ENCODE data around the gene ARL11. TPM values are rescaled to one million over a fixed set of nuclear protein-coding genes. Genes with fewer than 3 reads are reported as not detected.

The ARL11 gene
- total RNA-seq, 1 donor from 2014 or later, result 0.43 TPM

DNA sequence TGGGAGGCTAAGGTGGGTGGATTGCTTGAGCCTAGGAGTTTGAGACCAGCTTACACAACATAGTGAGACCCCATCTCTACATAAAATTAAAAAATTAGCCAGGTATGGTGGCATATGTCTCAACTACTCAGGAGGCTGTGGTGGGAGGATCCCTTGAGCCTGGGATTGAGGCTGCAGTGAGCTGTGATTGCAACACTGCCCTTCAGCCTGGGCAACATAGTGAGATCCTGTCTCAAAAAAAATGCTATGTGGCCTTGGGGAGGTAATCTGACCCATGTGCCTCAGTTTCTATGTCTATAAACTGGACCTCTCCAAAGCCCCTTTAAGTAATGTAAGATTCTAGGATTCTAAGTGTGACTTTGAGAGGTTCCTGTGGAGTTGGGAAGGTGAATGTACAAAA lies 25.2 kb downstream of the ARL11 start:
- Histone ChIP-seq H3K36me3 (no peaks in the 10 kb centered on the region), H3K4me1 (no peaks in the 10 kb centered on the region), H3K4me3 (no peak overlapping the region), H3K27ac (no peak overlapping the region), H3K9me3 (no peaks in the 10 kb centered on the region), H3K27me3 (no peaks in the 10 kb centered on the region)
- TF ChIP-seq, protein P1, sequence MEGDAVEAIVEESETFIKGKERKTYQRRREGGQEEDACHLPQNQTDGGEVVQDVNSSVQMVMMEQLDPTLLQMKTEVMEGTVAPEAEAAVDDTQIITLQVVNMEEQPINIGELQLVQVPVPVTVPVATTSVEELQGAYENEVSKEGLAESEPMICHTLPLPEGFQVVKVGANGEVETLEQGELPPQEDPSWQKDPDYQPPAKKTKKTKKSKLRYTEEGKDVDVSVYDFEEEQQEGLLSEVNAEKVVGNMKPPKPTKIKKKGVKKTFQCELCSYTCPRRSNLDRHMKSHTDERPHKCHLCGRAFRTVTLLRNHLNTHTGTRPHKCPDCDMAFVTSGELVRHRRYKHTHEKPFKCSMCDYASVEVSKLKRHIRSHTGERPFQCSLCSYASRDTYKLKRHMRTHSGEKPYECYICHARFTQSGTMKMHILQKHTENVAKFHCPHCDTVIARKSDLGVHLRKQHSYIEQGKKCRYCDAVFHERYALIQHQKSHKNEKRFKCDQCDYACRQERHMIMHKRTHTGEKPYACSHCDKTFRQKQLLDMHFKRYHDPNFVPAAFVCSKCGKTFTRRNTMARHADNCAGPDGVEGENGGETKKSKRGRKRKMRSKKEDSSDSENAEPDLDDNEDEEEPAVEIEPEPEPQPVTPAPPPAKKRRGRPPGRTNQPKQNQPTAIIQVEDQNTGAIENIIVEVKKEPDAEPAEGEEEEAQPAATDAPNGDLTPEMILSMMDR (IDR thresholded peaks at IDR 0.05), result no peak
- DNase-seq (ENCODE audit: low spot score in 2 of 2), result no peak
- intact Hi-C loops (cut with DNase I), result loop anchor here (5.0 kb wide), 1 partner anchor 194 kb away; no protein-coding TSS in a partner anchor

DNA sequence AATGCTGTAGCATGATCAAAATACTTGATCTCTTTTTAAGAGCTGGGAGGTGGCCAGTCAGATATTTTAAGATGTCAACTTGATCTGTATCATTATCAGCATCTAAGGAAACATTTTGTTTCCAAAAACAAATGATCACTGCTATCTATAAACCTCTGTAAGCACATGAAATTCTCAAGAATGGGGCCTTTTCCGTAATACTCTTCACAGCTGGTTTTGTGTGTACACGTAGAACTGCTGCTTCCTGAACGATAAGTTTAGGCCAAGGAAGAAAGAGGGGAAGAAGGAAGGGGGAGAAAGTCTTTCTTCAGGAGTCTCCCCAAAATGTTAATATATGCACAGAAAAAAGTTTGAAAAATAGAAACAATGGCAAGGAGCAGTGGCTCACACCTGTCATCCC lies 25.7 kb downstream of the ARL11 start:
- Histone ChIP-seq H3K27ac (no peak overlapping the region), H3K4me3 (no peak overlapping the region), H3K27me3 (no peaks in the 10 kb centered on the region), H3K36me3 (no peaks in the 10 kb centered on the region), H3K9me3 (no peaks in the 10 kb centered on the region), H3K4me1 (no peaks in the 10 kb centered on the region)
- intact Hi-C loops (cut with DNase I), result loop anchor here (5.0 kb wide), 1 partner anchor 193 kb away; no protein-coding TSS in a partner anchor
- TF ChIP-seq, protein P1 (IDR thresholded peaks at IDR 0.05), result no peak
- DNase-seq (ENCODE audit: low spot score in 2 of 2), result no peak

DNA sequence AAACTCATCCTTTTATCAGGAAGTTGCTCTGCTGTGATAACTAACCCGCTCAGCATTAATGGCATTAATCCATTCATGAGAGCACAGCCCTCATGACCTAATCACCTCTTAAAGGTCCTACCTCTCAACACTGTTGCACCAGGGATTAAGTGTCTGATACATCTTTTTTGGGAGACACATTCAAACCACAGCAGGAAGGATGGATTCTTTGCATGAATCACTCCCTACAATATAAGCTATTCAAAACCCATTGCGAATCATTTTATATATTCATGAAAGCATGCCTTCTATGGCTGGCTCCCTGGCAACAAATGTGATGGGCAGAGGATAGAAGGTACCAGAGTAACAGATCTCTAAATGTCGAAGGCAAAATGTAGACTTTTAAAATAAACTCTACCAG lies 27.6 kb downstream of the ARL11 start:
- TF ChIP-seq, protein P1 (IDR thresholded peaks at IDR 0.05), result no peak
- H3K27me3 ChIP-seq, result no peaks in the 10 kb centered on the region
- intact Hi-C loops (cut with DNase I), result no loop called here
- H3K4me3 ChIP-seq, result no peak overlapping the region
- H3K36me3 ChIP-seq, result no peaks in the 10 kb centered on the region
- no peak for DNase-seq (ENCODE audit: low spot score in 2 of 2)
- no peaks in the 10 kb centered on the region for H3K4me1 ChIP-seq
- no peaks in the 10 kb centered on the region for H3K9me3 ChIP-seq
- no peak overlapping the region for H3K27ac ChIP-seq

DNA sequence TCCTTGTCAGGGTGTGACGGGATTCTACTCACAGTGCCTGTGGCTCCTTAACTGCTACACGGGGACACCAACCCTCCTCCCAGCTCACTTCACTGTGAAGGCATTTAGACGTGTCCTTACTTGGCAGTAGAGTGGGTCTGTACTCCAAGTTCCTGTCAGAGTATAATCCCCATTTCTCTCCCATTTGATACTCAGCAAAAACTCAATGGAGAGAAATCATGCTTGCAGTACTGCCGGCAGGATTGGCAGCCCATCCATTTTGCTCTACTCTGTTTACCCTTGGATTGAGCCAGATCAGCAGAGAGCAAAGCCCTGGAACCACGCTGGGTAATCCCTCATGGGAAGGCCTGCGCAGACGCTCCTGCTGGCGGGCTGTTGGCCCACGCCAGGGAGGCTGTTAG lies 28.9 kb downstream of the ARL11 start:
- H3K27ac ChIP-seq, result no peak overlapping the region
- DNase-seq (ENCODE audit: low spot score in 2 of 2), result no peak
- no peaks in the 10 kb centered on the region for H3K4me1 ChIP-seq
- no peak overlapping the region for H3K4me3 ChIP-seq
- peaks cover 0 to 4% of the 10 kb centered on the region in 2 donors for H3K36me3 ChIP-seq
- TF ChIP-seq, protein P1 (IDR thresholded peaks at IDR 0.05), result no peak
- no peaks in the 10 kb centered on the region for H3K27me3 ChIP-seq
- intact Hi-C loops (cut with DNase I), result no loop called here
- no peaks in the 10 kb centered on the region for H3K9me3 ChIP-seq

DNA sequence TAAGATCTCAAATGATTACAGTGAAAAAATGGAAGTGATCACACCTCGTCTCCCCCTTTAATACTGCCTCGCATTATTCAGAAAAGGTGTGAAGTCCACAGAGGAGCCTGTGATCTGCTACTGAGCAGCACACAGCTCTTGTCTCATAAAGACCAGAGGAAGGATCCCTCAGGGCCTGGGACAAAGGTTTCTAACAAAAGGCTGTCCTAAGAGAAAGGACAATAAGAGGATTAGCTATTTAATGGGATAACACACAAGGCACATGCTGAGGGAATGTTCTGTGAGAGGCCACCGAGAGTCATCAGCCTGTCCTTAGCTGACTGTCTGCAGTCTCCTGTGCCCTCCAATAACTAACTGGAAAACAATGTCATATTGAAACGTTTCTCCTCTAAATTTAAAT lies 36.3 kb downstream of the ARL11 start:
- H3K4me3 ChIP-seq, result no peak overlapping the region
- H3K27ac ChIP-seq, result no peak overlapping the region
- intact Hi-C loops (cut with DNase I), result no loop called here

More for the DNA sequence above, 36.3 kb downstream of the ARL11 start:
- Histone ChIP-seq H3K27me3 (no peaks in the 10 kb centered on the region), H3K4me1 (no peaks in the 10 kb centered on the region), H3K36me3 (peaks cover 4 to 32% of the 10 kb centered on the region in 2 donors), H3K9me3 (no peaks in the 10 kb centered on the region)
- no peak for DNase-seq (ENCODE audit: low spot score in 2 of 2)
- TF ChIP-seq, protein P1 (IDR thresholded peaks at IDR 0.05), result no peak

Data from ascending aorta (tissue), 2 donors.